Measurements from ENCODE around the gene ATPAF2.

- TF ChIP-seq CTCF (IDR thresholded peaks at IDR 0.05) (no peak), POLR2A (IDR thresholded peaks at IDR 0.05) (no peak)
These were observed 40.0 kb downstream of the ATPAF2 start for GRCh38 chr17:17998934-17999333.
